ENCODE data around the gene BFSP2. TPM values are rescaled to one million over a fixed set of nuclear protein-coding genes. Genes with fewer than 3 reads are reported as not detected.

BFSP2 gene
- total and polyA plus RNA-seq, 3 donors from 2014 or later, result not detected

DNA sequence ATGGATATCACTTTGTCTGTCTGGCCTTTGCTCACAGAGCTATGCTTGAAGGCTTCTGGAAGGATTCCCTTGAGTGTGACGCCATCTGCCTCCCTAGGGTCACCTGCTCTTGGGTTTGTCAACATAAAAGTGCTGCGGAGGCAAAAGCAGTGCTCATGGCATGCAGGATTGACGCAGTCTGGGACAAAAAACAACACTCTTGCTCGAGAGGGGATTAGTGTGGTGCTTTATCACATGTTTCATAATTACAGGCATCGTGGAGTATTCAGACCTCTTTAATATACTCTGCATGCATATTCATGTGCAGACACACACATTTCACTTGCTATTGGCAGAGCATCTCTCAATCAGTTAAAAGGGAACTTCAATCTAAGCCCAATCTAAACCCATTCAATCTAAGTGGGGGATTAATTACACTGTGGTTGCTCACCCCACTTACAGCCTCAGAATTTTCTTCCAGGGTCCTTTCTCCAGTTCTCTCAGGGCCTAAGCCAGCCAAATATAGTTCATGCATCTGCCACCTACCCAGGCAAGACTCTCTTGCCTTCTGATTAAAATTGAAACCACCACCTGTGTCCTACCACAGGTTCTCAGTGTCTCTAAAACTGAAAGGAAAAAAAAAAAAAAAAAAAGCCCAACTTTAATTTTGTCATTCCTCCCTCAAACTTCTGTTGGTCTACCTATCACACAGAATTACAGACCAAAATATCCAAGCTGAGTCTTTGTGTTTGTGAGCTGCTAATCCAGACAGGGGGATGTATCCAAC lies 75.6 kb downstream of the BFSP2 start:
- Histone ChIP-seq H3K27ac (peak overlapping the region in 1 of 2 donors; percentile 70), H3K36me3 (ENCODE audit: low read depth, missing control alignments) (no peaks in the 10 kb centered on the region), H3K4me1 (peaks cover 13% of the 10 kb centered on the region), H3K4me3 (no peak overlapping the region), H3K27me3 (no peaks in the 10 kb centered on the region), H3K9me3 (no peaks in the 10 kb centered on the region)
- TF ChIP-seq POLR2A (IDR thresholded peaks at IDR 0.05), result no peak
- TF ChIP-seq, protein P1, sequence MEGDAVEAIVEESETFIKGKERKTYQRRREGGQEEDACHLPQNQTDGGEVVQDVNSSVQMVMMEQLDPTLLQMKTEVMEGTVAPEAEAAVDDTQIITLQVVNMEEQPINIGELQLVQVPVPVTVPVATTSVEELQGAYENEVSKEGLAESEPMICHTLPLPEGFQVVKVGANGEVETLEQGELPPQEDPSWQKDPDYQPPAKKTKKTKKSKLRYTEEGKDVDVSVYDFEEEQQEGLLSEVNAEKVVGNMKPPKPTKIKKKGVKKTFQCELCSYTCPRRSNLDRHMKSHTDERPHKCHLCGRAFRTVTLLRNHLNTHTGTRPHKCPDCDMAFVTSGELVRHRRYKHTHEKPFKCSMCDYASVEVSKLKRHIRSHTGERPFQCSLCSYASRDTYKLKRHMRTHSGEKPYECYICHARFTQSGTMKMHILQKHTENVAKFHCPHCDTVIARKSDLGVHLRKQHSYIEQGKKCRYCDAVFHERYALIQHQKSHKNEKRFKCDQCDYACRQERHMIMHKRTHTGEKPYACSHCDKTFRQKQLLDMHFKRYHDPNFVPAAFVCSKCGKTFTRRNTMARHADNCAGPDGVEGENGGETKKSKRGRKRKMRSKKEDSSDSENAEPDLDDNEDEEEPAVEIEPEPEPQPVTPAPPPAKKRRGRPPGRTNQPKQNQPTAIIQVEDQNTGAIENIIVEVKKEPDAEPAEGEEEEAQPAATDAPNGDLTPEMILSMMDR (IDR thresholded peaks at IDR 0.05), result no peak
- 90 to 95% methylated on average over 5 of the region's 5 CpGs for WGBS, 2 donors
- DNase-seq, result no peak
- intact Hi-C loops (cut with DNase I; ENCODE audit: low total_unique reads), result no loop called here

DNA sequence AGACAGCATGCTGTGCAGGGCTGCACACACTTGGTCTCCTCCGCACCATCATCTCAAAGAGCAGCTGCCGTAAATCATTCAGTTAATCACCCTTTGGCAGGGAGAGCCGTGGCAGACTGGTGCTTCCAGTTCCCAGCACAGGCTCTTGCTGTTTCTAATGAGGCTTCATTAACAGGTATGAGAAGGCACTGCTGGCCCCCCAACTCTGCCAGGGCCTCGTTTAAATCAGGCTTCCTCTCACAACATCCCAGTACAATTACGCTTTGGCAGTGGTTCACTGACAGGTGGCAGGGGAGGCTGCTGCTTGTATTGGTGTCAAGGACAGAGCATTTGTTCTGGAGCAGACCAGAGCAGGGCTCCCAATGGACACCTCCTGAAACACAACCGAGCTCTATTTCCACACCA lies 77.1 kb downstream of the BFSP2 start:
- H3K4me1 ChIP-seq, result peaks cover 13% of the 10 kb centered on the region
- no peak overlapping the region for H3K4me3 ChIP-seq
- no peaks in the 10 kb centered on the region for H3K9me3 ChIP-seq
- H3K27me3 ChIP-seq, result no peaks in the 10 kb centered on the region
- H3K36me3 ChIP-seq (ENCODE audit: low read depth, missing control alignments), result no peaks in the 10 kb centered on the region
- no peak overlapping the region for H3K27ac ChIP-seq
- intact Hi-C loops (cut with DNase I; ENCODE audit: low total_unique reads), result no loop called here
- TF ChIP-seq, protein P1 (IDR thresholded peaks at IDR 0.05), result no peak
- no peak for TF ChIP-seq POLR2A (IDR thresholded peaks at IDR 0.05)
- 51 to 63% methylated on average over 5 to 6 of the region's 6 CpGs for WGBS, 2 donors
- no peak for DNase-seq

DNA sequence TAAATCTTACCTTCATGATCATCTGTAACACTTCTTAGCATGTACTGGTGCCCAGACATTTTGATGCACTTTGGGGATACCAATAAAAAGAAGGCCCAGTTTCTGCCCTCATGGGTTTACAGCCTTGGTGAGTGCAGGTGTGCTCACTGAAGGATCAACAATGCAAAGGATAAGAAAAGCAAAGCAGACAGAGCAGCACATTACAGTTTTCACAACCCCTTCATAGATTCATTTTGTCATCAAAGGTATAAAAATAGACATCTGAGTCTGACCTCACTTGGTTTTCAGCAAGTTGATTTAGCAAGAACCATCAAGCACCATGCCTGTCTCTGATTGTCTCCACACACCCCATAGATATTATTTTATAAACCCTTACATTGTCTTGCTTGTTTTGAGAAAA lies 77.6 kb downstream of the BFSP2 start:
- no peak for TF ChIP-seq POLR2A (IDR thresholded peaks at IDR 0.05)
- TF ChIP-seq, protein P1 (IDR thresholded peaks at IDR 0.05), result no peak
- Histone ChIP-seq H3K9me3 (no peaks in the 10 kb centered on the region), H3K4me3 (no peak overlapping the region), H3K36me3 (ENCODE audit: low read depth, missing control alignments) (no peaks in the 10 kb centered on the region), H3K27ac (no peak overlapping the region), H3K27me3 (no peaks in the 10 kb centered on the region), H3K4me1 (peaks cover 13% of the 10 kb centered on the region)
- intact Hi-C loops (cut with DNase I; ENCODE audit: low total_unique reads), result no loop called here
- DNase-seq, result no peak

DNA sequence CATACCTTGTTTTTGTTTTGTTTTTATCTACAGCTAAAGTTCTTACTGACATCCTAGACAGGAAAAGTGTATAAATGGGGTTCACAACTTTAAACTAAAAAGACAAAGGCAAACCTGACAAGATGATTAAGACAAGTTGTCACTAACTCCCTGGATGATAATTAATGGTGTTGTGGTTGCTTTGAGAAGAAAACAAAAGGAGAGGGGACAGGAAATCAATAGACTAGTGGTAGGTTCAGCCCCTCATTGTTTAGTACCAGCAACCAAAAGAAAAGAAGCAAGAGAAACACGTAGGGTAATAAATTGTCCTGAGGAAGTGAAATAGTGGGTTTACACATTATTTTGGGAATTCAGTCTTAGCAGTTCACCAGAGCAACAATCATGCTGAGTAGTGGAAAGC lies 78.8 kb downstream of the BFSP2 start:
- TF ChIP-seq, protein P1 (IDR thresholded peaks at IDR 0.05), result no peak
- TF ChIP-seq POLR2A (IDR thresholded peaks at IDR 0.05), result no peak
- Histone ChIP-seq H3K4me1 (peaks cover 13% of the 10 kb centered on the region), H3K27me3 (no peaks in the 10 kb centered on the region), H3K27ac (no peak overlapping the region), H3K36me3 (ENCODE audit: low read depth, missing control alignments) (no peaks in the 10 kb centered on the region), H3K4me3 (no peak overlapping the region), H3K9me3 (no peaks in the 10 kb centered on the region)
- WGBS, 2 donors, result 76 to 80% methylated on average over 1 of the region's 1 CpG
- intact Hi-C loops (cut with DNase I; ENCODE audit: low total_unique reads), result no loop called here
- no peak for DNase-seq

DNA sequence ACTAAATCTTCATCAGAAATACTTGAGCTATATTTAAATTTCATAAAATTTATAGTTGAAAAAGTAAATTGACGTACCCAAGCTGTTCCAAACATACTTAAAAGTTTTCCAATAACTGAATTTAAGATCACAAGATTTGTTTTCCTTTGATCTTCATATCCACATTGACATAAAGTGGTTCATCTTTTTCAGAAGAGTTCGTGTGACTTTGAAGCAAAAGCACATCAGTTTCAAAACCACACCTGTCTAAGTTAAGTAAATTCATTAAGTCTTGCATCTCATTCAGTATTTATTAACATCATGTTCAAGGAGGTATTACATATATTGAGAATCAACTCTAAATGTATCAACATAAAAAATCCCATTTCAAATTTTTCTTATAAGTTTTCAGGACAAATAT lies 79.5 kb downstream of the BFSP2 start:
- DNase-seq, result no peak

More for the DNA sequence above, 79.5 kb downstream of the BFSP2 start:
- no peak for TF ChIP-seq POLR2A (IDR thresholded peaks at IDR 0.05)
- TF ChIP-seq, protein P1 (IDR thresholded peaks at IDR 0.05), result no peak
- H3K27me3 ChIP-seq, result no peaks in the 10 kb centered on the region
- no peaks in the 10 kb centered on the region for H3K36me3 ChIP-seq (ENCODE audit: low read depth, missing control alignments)
- no peak overlapping the region for H3K4me3 ChIP-seq
- WGBS, 2 donors, result 91 to 98% methylated on average over 2 of the region's 2 CpGs
- peaks cover 8% of the 10 kb centered on the region for H3K4me1 ChIP-seq
- intact Hi-C loops (cut with DNase I; ENCODE audit: low total_unique reads), result no loop called here
- no peak overlapping the region for H3K27ac ChIP-seq
- H3K9me3 ChIP-seq, result no peaks in the 10 kb centered on the region
